ENCODE results near the gene CLIC5.

CLIC5 gene

GRCh38 chr6:45872827-45873365 is 142.8 kb downstream of the CLIC5 start:
- no peak for DNase-seq
- Mint-ChIP-seq H3K4me3 (no peak overlapping the region), H3K27me3 (ENCODE audit: low read depth, poor library complexity) (peaks cover 14% of the 10 kb centered on the region), H3K4me1 (peaks cover 28% of the 10 kb centered on the region), H3K27ac (no peak overlapping the region), H3K9me3 (no peaks in the 10 kb centered on the region), H3K36me3 (ENCODE audit: low read depth) (no peaks in the 10 kb centered on the region)
- TF ChIP-seq, protein P1, sequence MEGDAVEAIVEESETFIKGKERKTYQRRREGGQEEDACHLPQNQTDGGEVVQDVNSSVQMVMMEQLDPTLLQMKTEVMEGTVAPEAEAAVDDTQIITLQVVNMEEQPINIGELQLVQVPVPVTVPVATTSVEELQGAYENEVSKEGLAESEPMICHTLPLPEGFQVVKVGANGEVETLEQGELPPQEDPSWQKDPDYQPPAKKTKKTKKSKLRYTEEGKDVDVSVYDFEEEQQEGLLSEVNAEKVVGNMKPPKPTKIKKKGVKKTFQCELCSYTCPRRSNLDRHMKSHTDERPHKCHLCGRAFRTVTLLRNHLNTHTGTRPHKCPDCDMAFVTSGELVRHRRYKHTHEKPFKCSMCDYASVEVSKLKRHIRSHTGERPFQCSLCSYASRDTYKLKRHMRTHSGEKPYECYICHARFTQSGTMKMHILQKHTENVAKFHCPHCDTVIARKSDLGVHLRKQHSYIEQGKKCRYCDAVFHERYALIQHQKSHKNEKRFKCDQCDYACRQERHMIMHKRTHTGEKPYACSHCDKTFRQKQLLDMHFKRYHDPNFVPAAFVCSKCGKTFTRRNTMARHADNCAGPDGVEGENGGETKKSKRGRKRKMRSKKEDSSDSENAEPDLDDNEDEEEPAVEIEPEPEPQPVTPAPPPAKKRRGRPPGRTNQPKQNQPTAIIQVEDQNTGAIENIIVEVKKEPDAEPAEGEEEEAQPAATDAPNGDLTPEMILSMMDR (IDR thresholded peaks at IDR 0.05), result no peak

GRCh38 chr6:45870531-45870930 is 145.1 kb downstream of the CLIC5 start:
- H3K27ac Mint-ChIP-seq, result no peak overlapping the region
- peaks cover 37% of the 10 kb centered on the region for H3K4me1 Mint-ChIP-seq
- peaks cover 20% of the 10 kb centered on the region for H3K27me3 Mint-ChIP-seq (ENCODE audit: low read depth, poor library complexity)
- H3K36me3 Mint-ChIP-seq (ENCODE audit: low read depth), result no peaks in the 10 kb centered on the region
- no peak for DNase-seq
- H3K9me3 Mint-ChIP-seq, result no peaks in the 10 kb centered on the region
- no peak overlapping the region for H3K4me3 Mint-ChIP-seq
- TF ChIP-seq, protein P1 (IDR thresholded peaks at IDR 0.05), result no peak

DNA sequence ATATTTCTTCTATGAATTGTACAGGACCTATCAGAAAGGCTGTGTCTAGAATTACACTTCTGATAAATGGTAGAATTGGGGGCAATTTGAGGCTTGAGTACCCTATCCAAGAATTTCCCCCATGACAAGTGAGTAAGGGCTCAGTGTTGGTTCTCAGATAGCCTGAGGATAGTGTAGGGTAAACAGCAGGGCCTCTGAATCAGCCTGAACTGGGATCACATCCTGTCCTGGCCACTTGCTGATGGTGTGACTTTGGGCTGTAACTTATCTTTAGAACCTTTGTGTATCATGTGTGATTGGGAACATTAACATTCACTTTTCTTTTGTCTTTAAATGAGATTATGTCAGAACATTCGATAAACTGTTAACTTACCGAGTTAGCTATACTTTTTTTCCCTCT is 151.0 kb downstream of the CLIC5 start:
- peaks cover 37% of the 10 kb centered on the region for H3K4me1 Mint-ChIP-seq
- H3K27ac Mint-ChIP-seq, result no peak overlapping the region
- TF ChIP-seq, protein P1 (IDR thresholded peaks at IDR 0.05), result no peak
- H3K36me3 Mint-ChIP-seq (ENCODE audit: low read depth), result no peaks in the 10 kb centered on the region
- peaks cover 16% of the 10 kb centered on the region for H3K27me3 Mint-ChIP-seq (ENCODE audit: low read depth, poor library complexity)
- no peak for DNase-seq
- no peak overlapping the region for H3K4me3 Mint-ChIP-seq
- no peaks in the 10 kb centered on the region for H3K9me3 Mint-ChIP-seq

GRCh38 chr6:45858691-45859090 is 157.0 kb downstream of the CLIC5 start:
- peaks cover 18% of the 10 kb centered on the region for H3K4me1 Mint-ChIP-seq
- H3K27me3 Mint-ChIP-seq (ENCODE audit: low read depth, poor library complexity), result peaks cover 13% of the 10 kb centered on the region
- TF ChIP-seq, protein P1 (IDR thresholded peaks at IDR 0.05), result no peak
- no peak for DNase-seq
- no peak overlapping the region for H3K4me3 Mint-ChIP-seq
- H3K9me3 Mint-ChIP-seq, result no peaks in the 10 kb centered on the region
- H3K27ac Mint-ChIP-seq, result no peak overlapping the region
- no peaks in the 10 kb centered on the region for H3K36me3 Mint-ChIP-seq (ENCODE audit: low read depth)

DNA sequence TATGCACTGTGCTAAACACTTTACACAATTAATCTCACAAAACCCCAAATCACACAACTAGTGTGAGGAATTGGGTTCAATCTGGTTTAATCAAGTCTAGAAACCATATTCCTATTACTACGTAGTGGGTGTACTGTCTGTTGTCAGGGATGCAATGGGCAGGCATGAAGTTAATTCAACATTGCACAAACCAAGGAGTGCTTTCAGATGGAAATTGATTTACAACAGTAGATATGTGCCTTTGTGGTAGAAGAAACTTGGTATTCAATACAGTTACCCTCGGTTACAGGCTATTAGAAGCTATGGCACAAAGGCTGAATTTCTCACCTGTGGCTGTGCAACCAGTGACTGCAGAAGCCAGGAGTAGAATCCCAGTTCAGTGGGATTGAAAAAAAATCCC is 157.8 kb downstream of the CLIC5 start:
- TF ChIP-seq, protein P1 (IDR thresholded peaks at IDR 0.05), result no peak
- peaks cover 13% of the 10 kb centered on the region for H3K27me3 Mint-ChIP-seq (ENCODE audit: low read depth, poor library complexity)
- H3K36me3 Mint-ChIP-seq (ENCODE audit: low read depth), result no peaks in the 10 kb centered on the region
- peaks cover 19% of the 10 kb centered on the region for H3K4me1 Mint-ChIP-seq
- no peaks in the 10 kb centered on the region for H3K9me3 Mint-ChIP-seq
- H3K27ac Mint-ChIP-seq, result no peak overlapping the region
- DNase-seq, result no peak
- no peak overlapping the region for H3K4me3 Mint-ChIP-seq

- TF ChIP-seq, protein P1 (IDR thresholded peaks at IDR 0.05), result no peak
- no peaks in the 10 kb centered on the region for H3K36me3 Mint-ChIP-seq (ENCODE audit: low read depth)
- no peak overlapping the region for H3K27ac Mint-ChIP-seq
- DNase-seq, result no peak
- H3K27me3 Mint-ChIP-seq (ENCODE audit: low read depth, poor library complexity), result peaks cover 10% of the 10 kb centered on the region
- no peak overlapping the region for H3K4me3 Mint-ChIP-seq
- no peaks in the 10 kb centered on the region for H3K9me3 Mint-ChIP-seq
- peaks cover 24% of the 10 kb centered on the region for H3K4me1 Mint-ChIP-seq
These were observed 159.8 kb downstream of the CLIC5 start for GRCh38 chr6:45855642-45856394.
